Muscle layer of duodenum (tissue), 2 donors: ENCODE results near the gene DENND1B.

ENCODE experiments used
- H3K27ac ChIP-seq: one replicate; pipeline ENCODE4 v1.7.0; 2013; ENCODE audit warnings: mild to moderate bottlenecking, low read length
- H3K27me3 ChIP-seq: one replicate; pipeline ENCODE4 v1.7.0; 2013; ENCODE audit warnings: low read depth, mild to moderate bottlenecking, control low read depth, low read length
- H3K36me3 ChIP-seq, 2 donors: one replicate each; pipeline ENCODE4 v1.7.0; 2013; ENCODE audit warnings: low read length in 2 of 2, control low read depth in 1 of 2, mild to moderate bottlenecking in 1 of 2; ENCODE audit not compliant: insufficient read depth in 2 of 2, control insufficient read depth in 1 of 2
- H3K4me1 ChIP-seq, 2 donors: one replicate each; pipeline ENCODE4 v1.7.0; 2013; ENCODE audit warnings: low read length in 2 of 2, mild to moderate bottlenecking in 2 of 2, control low read depth in 1 of 2, moderate library complexity in 1 of 2; ENCODE audit not compliant: insufficient read depth in 2 of 2, control insufficient read depth in 1 of 2
- H3K4me3 ChIP-seq, 2 donors: one replicate each; pipeline ENCODE4 v1.7.0; 2013; ENCODE audit warnings: low read length in 2 of 2, low read depth in 1 of 2, mild to moderate bottlenecking in 1 of 2
- H3K9me3 ChIP-seq, 2 donors: one replicate each; pipeline ENCODE4 v1.7.0; 2013; ENCODE audit warnings: low read length in 2 of 2, control low read depth in 1 of 2, mild to moderate bottlenecking in 1 of 2; ENCODE audit not compliant: control insufficient read depth in 1 of 2
- donor health status: healthy.

Gene DENND1B

GRCh38 chr1:197485790-197486189 is 289.5 kb downstream of the DENND1B start:
- H3K36me3 ChIP-seq, result no peaks in the 10 kb centered on the region
- no peaks in the 10 kb centered on the region for H3K27me3 ChIP-seq
- H3K4me3 ChIP-seq, result no peak overlapping the region
- H3K4me1 ChIP-seq, result no peaks in the 10 kb centered on the region
- no peak overlapping the region for H3K27ac ChIP-seq
- H3K9me3 ChIP-seq, result no peaks in the 10 kb centered on the region

- no peaks in the 10 kb centered on the region for H3K4me1 ChIP-seq
- H3K27ac ChIP-seq, result no peak overlapping the region
- H3K27me3 ChIP-seq, result no peaks in the 10 kb centered on the region
- H3K36me3 ChIP-seq, result no peaks in the 10 kb centered on the region
- H3K4me3 ChIP-seq, result no peak overlapping the region
- no peaks in the 10 kb centered on the region for H3K9me3 ChIP-seq
These were observed 294.2 kb downstream of the DENND1B start for GRCh38 chr1:197481101-197481500.

GRCh38 chr1:197480446-197480845 is 294.8 kb downstream of the DENND1B start:
- H3K27ac ChIP-seq, result no peak overlapping the region
- no peaks in the 10 kb centered on the region for H3K36me3 ChIP-seq
- H3K9me3 ChIP-seq, result no peaks in the 10 kb centered on the region
- no peaks in the 10 kb centered on the region for H3K27me3 ChIP-seq
- no peak overlapping the region for H3K4me3 ChIP-seq
- H3K4me1 ChIP-seq, result no peaks in the 10 kb centered on the region

- Histone ChIP-seq H3K27me3 (no peaks in the 10 kb centered on the region), H3K9me3 (no peaks in the 10 kb centered on the region), H3K27ac (no peak overlapping the region), H3K4me1 (no peaks in the 10 kb centered on the region), H3K36me3 (no peaks in the 10 kb centered on the region), H3K4me3 (no peak overlapping the region)
These were observed 303.1 kb downstream of the DENND1B start for GRCh38 chr1:197472141-197472540.

- Histone ChIP-seq H3K27me3 (no peaks in the 10 kb centered on the region), H3K9me3 (no peaks in the 10 kb centered on the region), H3K36me3 (no peaks in the 10 kb centered on the region), H3K27ac (no peak overlapping the region), H3K4me3 (no peak overlapping the region), H3K4me1 (no peaks in the 10 kb centered on the region)
These were observed 303.9 kb downstream of the DENND1B start for GRCh38 chr1:197471248-197471985.

- H3K36me3 ChIP-seq, result no peaks in the 10 kb centered on the region
- no peaks in the 10 kb centered on the region for H3K9me3 ChIP-seq
These were observed 304.9 kb downstream of the DENND1B start for GRCh38 chr1:197470330-197470729.

GRCh38 chr1:197469620-197470210 is 305.6 kb downstream of the DENND1B start:
- H3K27ac ChIP-seq, result no peak overlapping the region
- no peak overlapping the region for H3K4me3 ChIP-seq
- no peaks in the 10 kb centered on the region for H3K36me3 ChIP-seq
- H3K9me3 ChIP-seq, result no peaks in the 10 kb centered on the region
- H3K27me3 ChIP-seq, result no peaks in the 10 kb centered on the region
- no peaks in the 10 kb centered on the region for H3K4me1 ChIP-seq

More at GRCh38 chr1:197470330-197470729, 304.9 kb downstream of the DENND1B start:
- Histone ChIP-seq H3K27ac (no peak overlapping the region), H3K4me1 (no peaks in the 10 kb centered on the region), H3K4me3 (no peak overlapping the region), H3K27me3 (no peaks in the 10 kb centered on the region)

- H3K4me3 ChIP-seq, result no peak overlapping the region
- H3K27ac ChIP-seq, result no peak overlapping the region
- H3K9me3 ChIP-seq, result no peaks in the 10 kb centered on the region
- H3K27me3 ChIP-seq, result no peaks in the 10 kb centered on the region
- no peaks in the 10 kb centered on the region for H3K4me1 ChIP-seq
- no peaks in the 10 kb centered on the region for H3K36me3 ChIP-seq
These were observed 306.6 kb downstream of the DENND1B start for GRCh38 chr1:197468543-197469175.

- H3K27me3 ChIP-seq, result no peaks in the 10 kb centered on the region
- no peaks in the 10 kb centered on the region for H3K4me1 ChIP-seq
- no peak overlapping the region for H3K27ac ChIP-seq
- H3K36me3 ChIP-seq, result no peaks in the 10 kb centered on the region
- H3K9me3 ChIP-seq, result no peaks in the 10 kb centered on the region
- H3K4me3 ChIP-seq, result no peak overlapping the region
These were observed 307.4 kb downstream of the DENND1B start for GRCh38 chr1:197467881-197468280.

GRCh38 chr1:197466813-197467212 is 308.5 kb downstream of the DENND1B start:
- Histone ChIP-seq H3K4me1 (no peaks in the 10 kb centered on the region), H3K27ac (no peak overlapping the region), H3K9me3 (no peaks in the 10 kb centered on the region), H3K27me3 (no peaks in the 10 kb centered on the region), H3K4me3 (no peak overlapping the region), H3K36me3 (no peaks in the 10 kb centered on the region)

GRCh38 chr1:197465528-197466327 is 309.6 kb downstream of the DENND1B start:
- Histone ChIP-seq H3K4me1 (no peaks in the 10 kb centered on the region), H3K9me3 (no peaks in the 10 kb centered on the region)

More at GRCh38 chr1:197465528-197466327, 309.6 kb downstream of the DENND1B start:
- H3K36me3 ChIP-seq, result no peaks in the 10 kb centered on the region
- H3K4me3 ChIP-seq, result no peak overlapping the region
- no peak overlapping the region for H3K27ac ChIP-seq
- H3K27me3 ChIP-seq, result no peaks in the 10 kb centered on the region
